K562 (cell line): Measurements from ENCODE around the gene TMEM138. TPM values are rescaled to one million over a fixed set of nuclear protein-coding genes. Genes with fewer than 3 reads are reported as not detected.

Source experiments
- BCL6 ChIP-seq: fragments of 250-450 bp; sonication (Bioruptor Pico); IDR thresholded peaks from 2 replicates; pipeline ENCODE4 v1.4.0; 2020
- BRD9 ChIP-seq: fragments of 450-650 bp; IDR thresholded peaks from 2 replicates; pipeline ENCODE4 v1.6.1; 2018; ENCODE audit warnings: low read depth; ENCODE audit not compliant: partially characterized antibody
- DIDO1 ChIP-seq: fragments of 450-650 bp; IDR thresholded peaks from 2 replicates; pipeline ENCODE4 v1.6.1; 2016; ENCODE audit warnings: low read depth, missing biosample characterization, missing genetic modification characterization
- HES1 ChIP-seq: fragments of 450-650 bp; IDR thresholded peaks from 2 replicates; pipeline ENCODE4 v1.6.1; 2016; ENCODE audit warnings: low read depth, mild to moderate bottlenecking, moderate library complexity
- HOMEZ ChIP-seq: fragments of 250-450 bp; sonication (Bioruptor Pico); IDR thresholded peaks from 2 replicates; pipeline ENCODE4 v1.4.0; 2020; ENCODE audit warnings: mild to moderate bottlenecking, moderate library complexity
- RAD21 ChIP-seq, 2 experiments: fragments of 250-450 bp in 1 of 2; fragments of 450-650 bp in 1 of 2; sonication (Bioruptor Pico) in 1 of 2; formaldehyde crosslinking in 1 of 2; IDR thresholded peaks in 1 of 2; conservative IDR thresholded peaks in 1 of 2; 2 replicates each; pipeline versions ENCODE4 v1.4.0 to v1.8.0; 2020 to 2022; ENCODE audit warnings: mild to moderate bottlenecking in 2 of 2, moderate library complexity in 1 of 2
- TBP ChIP-seq: optimal IDR thresholded peaks from 2 replicates; pipeline ENCODE3; 2011; ENCODE audit warnings: low read depth, low read length, improper control_type of control experiment
- ZNF232 ChIP-seq: sonication (generic); formaldehyde crosslinking; IDR thresholded peaks from 2 replicates; pipeline ENCODE4 v1.8.0; 2022; ENCODE audit warnings: mild to moderate bottlenecking, missing genetic modification reagents
- ZNF318 ChIP-seq, 2 experiments: fragments of 450-650 bp; IDR thresholded peaks; 2 replicates each; pipeline ENCODE4 v1.6.1; 2016; ENCODE audit warnings: mild to moderate bottlenecking in 2 of 2, borderline replicate concordance in 1 of 2, low read depth in 1 of 2, moderate library complexity in 1 of 2
- ZNF518B ChIP-seq: fragments of 250-450 bp; sonication (Bioruptor Pico); IDR thresholded peaks from 2 replicates; pipeline ENCODE4 v1.5.0; 2021; ENCODE audit warnings: mild to moderate bottlenecking, moderate library complexity
- ZNF780A ChIP-seq: fragments of 250-450 bp; sonication (Bioruptor Pico); IDR thresholded peaks from 2 replicates; pipeline ENCODE4 v1.5.0; 2021; ENCODE audit warnings: mild to moderate bottlenecking
- ZNF785 ChIP-seq: fragments of 250-450 bp; sonication (Bioruptor Pico); IDR thresholded peaks from 2 replicates; pipeline ENCODE4 v1.4.0; 2020; ENCODE audit warnings: mild to moderate bottlenecking
- polyA plus RNA-seq, 8 experiments: library from polyadenylated mRNA; depleted of rRNA in 4 of 8; stranded (reverse) in 5 of 8; unstranded in 3 of 8; fragments of >200 nt; fragmentation: Nextera tagmentation in 2 of 8; fragmentation: Illumina TruSeq in 1 of 8; extraction: Ambion mirVana in 2 of 8; extraction: Trizol in 1 of 8; gene quantifications; 2 replicates each; pipeline versions ENCODE4 v1.2.1 to v1.2.3, GENCODE V29; 2011 to 2014; ENCODE audit warnings: inconsistent platforms in 1 of 8, missing spikeins in 1 of 8
- total RNA-seq, 7 experiments: library from RNA; depleted of rRNA in 6 of 7; stranded (reverse); fragments of >200 nt in 6 of 7; fragmentation: Illumina TruSeq in 2 of 7; extraction: Trizol in 2 of 7; gene quantifications; 2 replicates each; pipeline versions ENCODE4 v1.2.1 to v1.2.3, GENCODE V29; 2011 to 2021; ENCODE audit warnings: low replicate concordance in 1 of 7

The TMEM138 gene
- total and polyA plus RNA-seq, 9 of the 15 experiments (the other 6 are each of a cell fraction or from before 2014, with no cell fraction given) = 23.2 to 168 (median 63.1) TPM

GRCh38 chr11:61332281-61332796, 29.8 kb upstream of the TMEM138 start (continued):
- no peak for TF ChIP-seq ZNF518B
- TF ChIP-seq BCL6 (CRISPR knock-in tag) = no peak
- TF ChIP-seq BRD9 = no peak
- no peak for TF ChIP-seq RAD21 (CRISPR knock-in tag; conservative IDR thresholded peaks at IDR 0.05 in 1 of 2, IDR thresholded peaks at IDR 0.05 in 1 of 2)
- no peak for TF ChIP-seq ZNF785 (CRISPR knock-in tag)
- TF ChIP-seq HOMEZ = no peak
- TF ChIP-seq ZNF780A (CRISPR knock-in tag) = no peak
- no peak for TF ChIP-seq ZNF318 (IDR thresholded peaks at IDR 0.05; ENCODE audit: borderline replicate concordance in 1 of 2, low read depth in 1 of 2)
- TF ChIP-seq ZNF232 = 0 out of 2 replicates have a peak, but pooled peaks have one; percentile 20
- no peak for TF ChIP-seq HES1
- TF ChIP-seq TBP = no peak
- no peak for TF ChIP-seq DIDO1 (tag)
